HG02943 (cell line): ENCODE measurements around the gene ELOB.

Source experiments
- ATAC-seq: cut with Tn5 transposase; IDR thresholded peaks from one replicate; pipeline ENCODE4 v1.9.1; 2021; ENCODE audit warnings: mild to moderate bottlenecking, low read depth, moderate library complexity; ENCODE audit not compliant: unreplicated experiment

Gene ELOB

DNA sequence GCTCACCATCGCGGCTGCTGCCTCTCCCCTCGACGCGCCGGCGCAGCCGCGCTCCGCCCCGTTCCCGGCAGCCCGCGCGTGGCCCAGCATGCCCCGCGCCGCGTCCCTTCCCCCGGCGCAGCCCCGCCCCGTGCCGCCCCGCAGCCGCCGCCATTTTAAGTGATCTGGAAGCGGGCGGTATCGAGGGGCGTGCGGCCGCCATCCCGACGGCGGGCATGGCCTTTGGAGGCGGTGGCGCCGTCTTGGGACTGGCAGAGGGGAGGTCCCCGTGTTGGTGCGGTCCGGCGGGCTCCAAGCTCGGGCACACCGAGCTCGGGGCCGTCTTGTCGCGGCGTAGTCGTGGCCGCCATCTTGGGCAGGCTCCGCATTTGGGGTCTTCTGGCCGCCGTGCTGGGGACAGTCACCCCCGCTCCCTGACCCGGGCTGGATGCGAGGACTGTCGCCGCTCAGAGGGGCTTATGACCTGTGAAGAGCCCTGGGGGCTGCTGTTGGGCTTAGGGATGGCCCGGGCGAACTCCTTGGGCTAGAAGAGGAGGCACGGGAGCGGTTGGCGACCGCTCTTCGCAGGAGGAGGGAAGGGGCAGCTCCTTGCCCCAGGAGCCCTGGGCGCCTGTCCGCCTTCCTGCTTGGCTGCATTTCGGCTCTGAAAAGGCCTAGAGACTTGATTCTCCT is at the start of gene ELOB:
Gene ELOB, minus strand, starts transcription at position 50 of the 672 bp plus-strand sequence. Its CDS starts 41 bp downstream, at position 9.
- ATAC-seq: peak; percentile 60

- ATAC-seq: no peak
Observed at GRCh38 chr16:2825906-2826305, 48.8 kb upstream of the ELOB start.

GRCh38 chr16:2825049-2825742 is 48.1 kb upstream of the ELOB start:
- ATAC-seq: no peak

GRCh38 chr16:2824626-2825025 is 47.5 kb upstream of the ELOB start:
- no peak for ATAC-seq

- ATAC-seq: no peak
Observed at GRCh38 chr16:2822496-2822895, 45.4 kb upstream of the ELOB start.

DNA sequence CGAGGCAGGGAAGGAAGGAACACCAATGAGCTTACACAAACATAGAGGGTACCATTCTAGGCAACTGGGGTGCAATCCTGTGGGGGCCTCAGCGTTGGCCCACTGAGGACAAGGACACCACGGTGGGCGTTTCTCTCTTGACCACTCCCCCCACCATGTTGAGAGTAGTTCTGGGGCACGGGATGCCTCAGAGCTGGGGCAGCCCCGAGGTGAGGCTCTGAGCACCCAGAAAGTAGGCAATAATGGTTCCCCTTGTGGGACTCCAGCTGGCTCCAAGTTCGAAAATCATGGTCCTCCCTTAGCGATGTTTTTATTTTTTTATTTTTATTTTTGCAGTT is 45.0 kb upstream of the ELOB start:
- ATAC-seq: no peak

- no peak for ATAC-seq
Observed at GRCh38 chr16:2821487-2822157, 44.5 kb upstream of the ELOB start.

- ATAC-seq: no peak
Observed at GRCh38 chr16:2820836-2821486, 43.9 kb upstream of the ELOB start.

GRCh38 chr16:2819939-2820835 is 43.1 kb upstream of the ELOB start:
- ATAC-seq: no peak

GRCh38 chr16:2819179-2819938 is 42.3 kb upstream of the ELOB start:
- no peak for ATAC-seq

DNA sequence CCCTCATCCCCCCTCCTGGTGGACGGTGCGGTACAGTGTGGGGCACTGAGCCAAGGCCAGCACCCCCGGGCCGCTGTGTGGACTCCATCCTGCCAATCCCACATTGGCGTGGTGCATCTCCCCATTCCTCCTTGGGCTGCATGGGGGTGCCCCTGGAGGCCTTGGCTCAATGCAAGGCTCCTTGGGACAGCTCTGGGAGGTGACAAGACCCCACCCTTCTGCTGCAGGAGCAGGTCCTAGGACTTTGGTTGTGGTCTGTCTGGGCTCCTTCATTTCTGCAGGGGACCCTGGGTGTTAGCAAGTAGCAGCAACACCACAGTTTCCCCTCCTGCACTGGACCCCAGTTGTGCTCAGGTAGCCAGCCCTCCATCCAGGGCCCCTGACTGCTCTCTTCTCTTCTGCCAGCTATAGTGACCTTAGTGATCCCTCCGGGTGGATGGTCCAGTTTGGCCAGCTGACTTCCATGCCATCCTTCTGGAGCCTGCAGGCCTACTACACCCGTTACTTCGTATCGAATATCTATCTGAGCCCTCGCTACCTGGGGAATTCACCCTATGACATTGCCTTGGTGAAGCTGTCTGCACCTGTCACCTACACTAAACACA is 41.3 kb upstream of the ELOB start:
- no peak for ATAC-seq

GRCh38 chr16:2817340-2818271 is 40.5 kb upstream of the ELOB start:
- ATAC-seq: no peak

- ATAC-seq: no peak
Observed at GRCh38 chr16:2816751-2817339, 39.8 kb upstream of the ELOB start, which contains the start of gene PRSS21. TSS of gene PRSS21 (plus strand) at chr16:2817237. CDS start at chr16:2817269, 32 bp downstream.

DNA sequence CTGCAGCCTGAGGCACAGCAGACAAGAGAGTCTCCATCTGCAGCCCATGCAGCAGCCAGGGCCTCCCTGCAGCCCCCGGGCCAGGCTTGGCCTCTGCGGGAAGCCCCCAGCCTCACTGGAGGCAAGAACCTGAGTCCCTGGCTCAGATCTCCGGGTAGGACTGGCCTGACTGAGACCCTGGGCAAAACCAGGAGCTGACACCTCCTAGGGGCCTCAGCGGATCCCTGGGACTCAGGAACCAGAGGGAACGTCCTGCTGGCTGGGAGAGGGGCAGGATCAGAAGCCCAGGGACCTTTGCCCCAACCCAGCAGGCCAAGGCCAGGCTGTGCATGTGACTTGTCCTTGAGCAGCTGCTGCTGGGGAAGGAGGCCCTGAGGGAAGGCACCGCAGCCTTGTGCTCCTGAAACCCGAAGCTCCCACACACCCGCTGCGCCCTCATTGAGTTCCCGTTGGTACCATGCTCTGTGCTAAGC is 38.3 kb upstream of the ELOB start:
- no peak for ATAC-seq

DNA sequence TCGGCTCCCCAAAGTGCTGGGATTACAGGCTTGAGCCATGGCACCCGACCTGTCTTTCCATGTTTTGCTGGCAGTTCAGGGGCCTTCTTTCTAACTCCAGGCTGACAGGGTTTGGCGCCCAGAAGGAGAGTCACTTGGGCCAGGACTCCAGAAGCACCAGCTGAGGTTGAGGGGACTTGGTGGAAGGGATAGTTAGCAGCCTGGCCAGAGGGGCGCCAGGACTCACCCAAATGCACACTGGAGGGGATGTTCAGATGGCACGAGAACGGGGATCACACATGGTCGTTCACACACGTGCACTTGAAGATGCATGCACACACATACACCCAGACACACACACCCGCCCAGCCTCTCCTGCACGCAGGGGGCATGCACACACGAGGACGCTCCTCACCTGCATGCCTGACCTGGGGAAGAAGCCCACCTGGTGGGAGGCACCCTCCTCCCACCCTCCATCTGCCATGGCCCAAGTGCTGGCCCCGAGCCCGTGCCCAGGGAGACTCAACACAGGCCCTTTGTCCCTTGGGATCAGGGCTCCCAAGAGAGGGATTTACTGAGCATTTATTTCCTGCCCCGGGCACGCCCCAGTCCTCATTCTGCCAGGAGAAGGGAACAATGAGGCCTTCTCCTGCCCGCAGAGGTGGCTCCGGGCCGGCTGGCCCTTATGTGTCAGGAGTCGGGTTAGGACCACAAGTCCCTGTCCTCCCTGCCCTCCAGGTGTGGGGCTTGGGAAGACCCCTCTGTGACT is 37.6 kb upstream of the ELOB start:
- no peak for ATAC-seq

GRCh38 chr16:2813771-2814221 is 36.7 kb upstream of the ELOB start:
- ATAC-seq: no peak
